GM12872 (cell line): ENCODE measurements around the gene RPIA.

Experiments used
- CTCF ChIP-seq: IDR thresholded peaks from 3 replicates; pipeline ENCODE4 v1.5.1; 2011; ENCODE audit warnings: low read depth, mild to moderate bottlenecking, low read length, moderate library complexity; ENCODE audit not compliant: insufficient read depth

The RPIA gene

GRCh38 chr2:88658881-88659537 is 32.5 kb upstream of the RPIA start:
- no peak for TF ChIP-seq CTCF

GRCh38 chr2:88659538-88659915 is 31.9 kb upstream of the RPIA start:
- TF ChIP-seq CTCF, result no peak

- TF ChIP-seq CTCF, result no peak
Measured at GRCh38 chr2:88660622-88661021, 30.9 kb upstream of the RPIA start.

GRCh38 chr2:88666576-88666975 is 24.9 kb upstream of the RPIA start:
- no peak for TF ChIP-seq CTCF

- 0 out of 3 replicates have a peak, but pooled peaks have one; percentile 8 for TF ChIP-seq CTCF
Measured at GRCh38 chr2:88667219-88667618, 24.3 kb upstream of the RPIA start.

- no peak for TF ChIP-seq CTCF
Measured at GRCh38 chr2:88668862-88669261, 22.6 kb upstream of the RPIA start.

GRCh38 chr2:88669482-88670214 is 21.8 kb upstream of the RPIA start:
- peak; percentile 70 for TF ChIP-seq CTCF
